Measurements from ENCODE around the gene KLHL26. TPM values are rescaled to one million over a fixed set of nuclear protein-coding genes. Genes with fewer than 3 reads are reported as not detected.

KLHL26 gene
- total RNA-seq, 1 experiment from 2014 or later = 17.1 TPM

- H3K79me2 ChIP-seq (ENCODE audit: insufficient read depth, low read length) = no peaks in the 10 kb centered on the region
- H3K9me2 ChIP-seq (ENCODE audit: insufficient read depth) = no peaks in the 10 kb centered on the region
- H3K27ac ChIP-seq (ENCODE audit: low read depth, low read length) = no peak overlapping the region
- TF ChIP-seq EZH2 (IDR thresholded peaks at IDR 0.05) = no peak
- no peak for TF ChIP-seq SRF (IDR thresholded peaks at IDR 0.05; ENCODE audit: low read depth)
- no peak for TF ChIP-seq ELF1 (IDR thresholded peaks at IDR 0.05; ENCODE audit: borderline replicate concordance, low read depth)
- no peak for TF ChIP-seq ZBTB33 (IDR thresholded peaks at IDR 0.05; ENCODE audit: extremely low read depth, insufficient replicate concordance, low read length)
- no peak for TF ChIP-seq SIN3A (IDR thresholded peaks at IDR 0.05; ENCODE audit: low read depth)
- TF ChIP-seq POLR2AphosphoS5 (IDR thresholded peaks at IDR 0.05; ENCODE audit: low read depth, low read length) = no peak
- no peak for TF ChIP-seq CBX3 (IDR thresholded peaks at IDR 0.05; ENCODE audit: low read depth)
- TF ChIP-seq SP1 (IDR thresholded peaks at IDR 0.05; ENCODE audit: low read depth) = no peak
- TF ChIP-seq, protein P1, sequence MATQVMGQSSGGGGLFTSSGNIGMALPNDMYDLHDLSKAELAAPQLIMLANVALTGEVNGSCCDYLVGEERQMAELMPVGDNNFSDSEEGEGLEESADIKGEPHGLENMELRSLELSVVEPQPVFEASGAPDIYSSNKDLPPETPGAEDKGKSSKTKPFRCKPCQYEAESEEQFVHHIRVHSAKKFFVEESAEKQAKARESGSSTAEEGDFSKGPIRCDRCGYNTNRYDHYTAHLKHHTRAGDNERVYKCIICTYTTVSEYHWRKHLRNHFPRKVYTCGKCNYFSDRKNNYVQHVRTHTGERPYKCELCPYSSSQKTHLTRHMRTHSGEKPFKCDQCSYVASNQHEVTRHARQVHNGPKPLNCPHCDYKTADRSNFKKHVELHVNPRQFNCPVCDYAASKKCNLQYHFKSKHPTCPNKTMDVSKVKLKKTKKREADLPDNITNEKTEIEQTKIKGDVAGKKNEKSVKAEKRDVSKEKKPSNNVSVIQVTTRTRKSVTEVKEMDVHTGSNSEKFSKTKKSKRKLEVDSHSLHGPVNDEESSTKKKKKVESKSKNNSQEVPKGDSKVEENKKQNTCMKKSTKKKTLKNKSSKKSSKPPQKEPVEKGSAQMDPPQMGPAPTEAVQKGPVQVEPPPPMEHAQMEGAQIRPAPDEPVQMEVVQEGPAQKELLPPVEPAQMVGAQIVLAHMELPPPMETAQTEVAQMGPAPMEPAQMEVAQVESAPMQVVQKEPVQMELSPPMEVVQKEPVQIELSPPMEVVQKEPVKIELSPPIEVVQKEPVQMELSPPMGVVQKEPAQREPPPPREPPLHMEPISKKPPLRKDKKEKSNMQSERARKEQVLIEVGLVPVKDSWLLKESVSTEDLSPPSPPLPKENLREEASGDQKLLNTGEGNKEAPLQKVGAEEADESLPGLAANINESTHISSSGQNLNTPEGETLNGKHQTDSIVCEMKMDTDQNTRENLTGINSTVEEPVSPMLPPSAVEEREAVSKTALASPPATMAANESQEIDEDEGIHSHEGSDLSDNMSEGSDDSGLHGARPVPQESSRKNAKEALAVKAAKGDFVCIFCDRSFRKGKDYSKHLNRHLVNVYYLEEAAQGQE (IDR thresholded peaks at IDR 0.05; ENCODE audit: low read depth) = no peak
- TF ChIP-seq, protein P2, sequence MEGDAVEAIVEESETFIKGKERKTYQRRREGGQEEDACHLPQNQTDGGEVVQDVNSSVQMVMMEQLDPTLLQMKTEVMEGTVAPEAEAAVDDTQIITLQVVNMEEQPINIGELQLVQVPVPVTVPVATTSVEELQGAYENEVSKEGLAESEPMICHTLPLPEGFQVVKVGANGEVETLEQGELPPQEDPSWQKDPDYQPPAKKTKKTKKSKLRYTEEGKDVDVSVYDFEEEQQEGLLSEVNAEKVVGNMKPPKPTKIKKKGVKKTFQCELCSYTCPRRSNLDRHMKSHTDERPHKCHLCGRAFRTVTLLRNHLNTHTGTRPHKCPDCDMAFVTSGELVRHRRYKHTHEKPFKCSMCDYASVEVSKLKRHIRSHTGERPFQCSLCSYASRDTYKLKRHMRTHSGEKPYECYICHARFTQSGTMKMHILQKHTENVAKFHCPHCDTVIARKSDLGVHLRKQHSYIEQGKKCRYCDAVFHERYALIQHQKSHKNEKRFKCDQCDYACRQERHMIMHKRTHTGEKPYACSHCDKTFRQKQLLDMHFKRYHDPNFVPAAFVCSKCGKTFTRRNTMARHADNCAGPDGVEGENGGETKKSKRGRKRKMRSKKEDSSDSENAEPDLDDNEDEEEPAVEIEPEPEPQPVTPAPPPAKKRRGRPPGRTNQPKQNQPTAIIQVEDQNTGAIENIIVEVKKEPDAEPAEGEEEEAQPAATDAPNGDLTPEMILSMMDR (IDR thresholded peaks at IDR 0.05 in 2 of 3, conservative IDR thresholded peaks at IDR 0.05 in 1 of 3; ENCODE audit: borderline replicate concordance in 1 of 3, insufficient read depth in 1 of 3, low read depth in 2 of 3, low read length in 2 of 3) = no peak
- TF ChIP-seq EZH2phosphoT487 (IDR thresholded peaks at IDR 0.05; ENCODE audit: borderline replicate concordance) = no peak
- no peak for TF ChIP-seq MAX (IDR thresholded peaks at IDR 0.05)
- no peak for TF ChIP-seq YY1 (IDR thresholded peaks at IDR 0.05; ENCODE audit: extremely low read depth, insufficient replicate concordance, low read depth, low read length)
- TF ChIP-seq FOSL1 (IDR thresholded peaks at IDR 0.05; ENCODE audit: low read depth) = no peak
- TF ChIP-seq RAD21 (IDR thresholded peaks at IDR 0.05; ENCODE audit: low read depth) = no peak
- no peak for TF ChIP-seq ZFX (IDR thresholded peaks at IDR 0.05)
- no peak for TF ChIP-seq EGR1 (IDR thresholded peaks at IDR 0.05; ENCODE audit: low read depth)
- TF ChIP-seq JUND (IDR thresholded peaks at IDR 0.05) = no peak
- no peak for TF ChIP-seq ZNF274 (IDR thresholded peaks at IDR 0.05; ENCODE audit: low read depth, low read length)
- no peak overlapping the region for H3K9ac ChIP-seq (ENCODE audit: low read length)
- no peaks in the 10 kb centered on the region for H4K20me1 ChIP-seq (ENCODE audit: insufficient read depth)
- H3K4me3 ChIP-seq (replicated peaks in 1 of 2; ENCODE audit: low read depth in 1 of 2, low read length in 2 of 2) = no peak overlapping the region
- H3K4me2 ChIP-seq (ENCODE audit: low read length) = no peak overlapping the region
- H3K36me3 ChIP-seq (ENCODE audit: control insufficient read depth in 1 of 2, insufficient read depth in 2 of 2, low read length in 2 of 2) = no peaks in the 10 kb centered on the region
- no peak overlapping the region for H2AFZ ChIP-seq (ENCODE audit: low read depth, low read length, poor library complexity, severe bottlenecking)
- DNase-seq (ENCODE audit: low read depth, low spot score) = no peak
- intact Hi-C loops (cut with micrococcal nuclease) = no loop called here
- BruUV-seq (replicated peaks) = no TSS peak
- ATAC-seq = no peak
- ChIA-PET RAD21 (ENCODE audit: low non-redundant PET in 1 of 2, low total read pairs in 2 of 2, uncharacterized antibody in 2 of 2, unreplicated experiment in 2 of 2) (no interaction called here), POLR2A (no interaction called here), CTCF (no interaction called here)
- peaks cover 6 to 11% of the 10 kb centered on the region in 2 experiments; a peak in 3 of 4 replicates for H3K4me1 ChIP-seq (ENCODE audit: control insufficient read depth in 1 of 2, insufficient read depth in 2 of 2, low read length in 2 of 2)
- H3K9me3 ChIP-seq (ENCODE audit: control insufficient read depth in 1 of 2, insufficient read depth in 1 of 2, low read depth in 1 of 2, low read length in 2 of 2) = no peaks in the 10 kb centered on the region
- H3K27me3 ChIP-seq (ENCODE audit: insufficient read depth, low read length) = no peaks in the 10 kb centered on the region
These were observed 9.9 kb upstream of the KLHL26 start for GRCh38 chr19:18626906-18627305.

Data from HCT116 (cell line).